Keratinocyte (primary cell): ENCODE measurements around the gene SFXN4. TPM values are rescaled to one million over a fixed set of nuclear protein-coding genes. Genes with fewer than 3 reads are reported as not detected.

Source experiments
- DNase-seq: peaks from one replicate; pipeline ENCODE4 v3.0.0-alpha.2; 2011; ENCODE audit warnings: low read depth, missing footprints, low spot score
- FAIRE-seq: peaks from 2 replicates; lab custom pipeline; 2011; peaks lifted over from hg19 to GRCh38; lab: Jason Lieb, UNC
- H2AFZ ChIP-seq: 2 replicates; pipeline ENCODE4 v1.6.0; 2012; ENCODE audit warnings: low read length, control low read depth, inconsistent platforms; ENCODE audit not compliant: control insufficient read depth
- H3K27ac ChIP-seq: 2 replicates; pipeline ENCODE4 v1.5.1; 2011; ENCODE audit warnings: low read length; ENCODE audit not compliant: control insufficient read depth, insufficient read depth
- H3K27me3 ChIP-seq: 3 replicates; pipeline ENCODE4 v1.6.0; 2011; ENCODE audit warnings: low read length; ENCODE audit not compliant: control insufficient read depth, insufficient read depth; ENCODE audit errors: extremely low read depth
- H3K36me3 ChIP-seq, 2 experiments: 2 replicates in 1 of 2; 3 replicates in 1 of 2; pipeline ENCODE4 v1.5.1; 2011; ENCODE audit warnings: low read length in 2 of 2, mild to moderate bottlenecking in 1 of 2; ENCODE audit not compliant: control insufficient read depth in 2 of 2, insufficient read depth in 2 of 2; ENCODE audit errors: extremely low read depth in 1 of 2
- H3K4me1 ChIP-seq: 3 replicates; pipeline ENCODE4 v1.5.1; 2011; ENCODE audit warnings: low read length; ENCODE audit not compliant: control insufficient read depth, insufficient read depth; ENCODE audit errors: extremely low read depth
- H3K4me2 ChIP-seq: 3 replicates; pipeline ENCODE4 v1.6.0; 2011; ENCODE audit warnings: low read depth, low read length; ENCODE audit not compliant: control insufficient read depth, insufficient read depth; ENCODE audit errors: extremely low read depth
- H3K4me3 ChIP-seq, 3 experiments: fragments of 200-600 bp in 1 of 3; sonication (generic) in 1 of 3; 2 replicates in 2 of 3; 3 replicates in 1 of 3; pipeline ENCODE4 v1.5.1; 2011 to 2016; ENCODE audit warnings: low read length in 3 of 3, mild to moderate bottlenecking in 3 of 3, control low read depth in 2 of 3, inconsistent platforms in 1 of 3, low read depth in 1 of 3, mixed read lengths in 1 of 3, mixed run types in 1 of 3, moderate library complexity in 1 of 3; ENCODE audit not compliant: control insufficient read depth in 2 of 3, insufficient read depth in 2 of 3; ENCODE audit errors: extremely low read depth in 1 of 3
- H3K79me2 ChIP-seq: 2 replicates; pipeline ENCODE4 v1.6.0; 2012; ENCODE audit warnings: low read length; ENCODE audit not compliant: control insufficient read depth, insufficient read depth
- H3K9ac ChIP-seq: 3 replicates; pipeline ENCODE4 v1.6.0; 2011; ENCODE audit warnings: low read length; ENCODE audit not compliant: control insufficient read depth, insufficient read depth; ENCODE audit errors: extremely low read depth
- H3K9me1 ChIP-seq: 3 replicates; pipeline ENCODE4 v1.6.0; 2011; ENCODE audit warnings: low read length; ENCODE audit not compliant: control insufficient read depth, insufficient read depth; ENCODE audit errors: extremely low read depth
- H3K9me3 ChIP-seq: 2 replicates; pipeline ENCODE4 v1.5.1; 2012; ENCODE audit warnings: low read depth, low read length; ENCODE audit not compliant: control insufficient read depth
- H4K20me1 ChIP-seq: 3 replicates; pipeline ENCODE4 v1.6.0; 2011; ENCODE audit warnings: low read length; ENCODE audit not compliant: control insufficient read depth, insufficient read depth; ENCODE audit errors: extremely low read depth
- EZH2 ChIP-seq: IDR thresholded peaks from one replicate; pipeline ENCODE4 v1.6.1; 2012; ENCODE audit warnings: inconsistent platforms, mild to moderate bottlenecking, low read length, moderate library complexity
- dilution Hi-C: fragments of 300-500 bp; cut with MboI; formaldehyde crosslinking; loops from one replicate; pipeline ENCODE4 v1.7.0; 2020; ENCODE audit warnings: low sequenced_read_pairs; ENCODE audit not compliant: extremely low pct_ligation_motif_present
- polyA plus RNA-seq, 5 experiments: library from polyadenylated mRNA; depleted of rRNA in 3 of 5; stranded (reverse) in 3 of 5; stranded (forward) in 1 of 5; unstranded in 1 of 5; fragments of >200 nt; gene quantifications; 1 replicate in 1 of 5; 2 replicates in 3 of 5; 3 replicates in 1 of 5; pipeline versions ENCODE4 v1.2.1 to v1.2.3, GENCODE V29; 2011 to 2012; ENCODE audit warnings: missing spikeins in 2 of 5, low read depth in 1 of 5, low replicate concordance in 1 of 5
- small RNA-seq, 3 experiments: library from RNA; depleted of rRNA; stranded (forward); fragments of <200 nt; gene quantifications; one replicate each; pipeline ENCODE3, GENCODE V24; 2012; ENCODE audit warnings: low read depth in 3 of 3, low replicate concordance in 1 of 3; ENCODE audit not compliant: insufficient read length in 3 of 3
- TF ChIP-seq, protein P1 (sequence below), 3 experiments: IDR thresholded peaks in 1 of 3; conservative IDR thresholded peaks in 1 of 3; optimal IDR thresholded peaks in 1 of 3; 2 replicates in 2 of 3; 3 replicates in 1 of 3; pipeline versions ENCODE3 to v1.5.1; 2011; ENCODE audit warnings: low read length in 3 of 3, mild to moderate bottlenecking in 3 of 3, moderate library complexity in 2 of 3, control low read depth in 1 of 3, inconsistent platforms in 1 of 3; ENCODE audit not compliant: insufficient read depth in 2 of 3; ENCODE audit errors: extremely low read depth in 1 of 3

SFXN4 gene
- polyA plus RNA-seq, 1 donor (not counting 4 experiments of a cell fraction or from before 2014, with no cell fraction given): 27.6 TPM

DNA sequence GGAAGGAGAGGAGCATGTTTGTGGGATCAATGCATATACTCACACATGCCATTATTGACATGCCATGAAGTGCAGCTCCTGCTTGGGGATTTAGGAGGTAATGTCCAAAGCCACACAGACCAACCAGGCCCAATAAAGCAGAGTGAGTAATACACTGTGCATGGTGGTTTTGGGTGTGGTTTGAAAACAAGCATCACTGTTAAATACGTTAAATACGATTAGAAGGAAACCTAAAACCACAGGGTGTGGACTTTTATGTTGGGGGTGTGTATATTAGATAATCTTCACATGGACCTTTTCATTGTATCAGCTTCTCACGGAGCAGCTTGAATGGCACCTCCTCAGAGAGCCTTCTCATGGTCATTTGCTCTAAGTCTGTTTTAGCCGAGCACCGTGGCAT lies 74.5 kb downstream of the SFXN4 start:
- Histone ChIP-seq H3K4me1 (peaks cover 19% of the 10 kb centered on the region), H3K4me3 (no peak overlapping the region), H3K27me3 (no peaks in the 10 kb centered on the region), H3K9me3 (no peaks in the 10 kb centered on the region), H2AFZ (no peak overlapping the region), H4K20me1 (no peaks in the 10 kb centered on the region), H3K27ac (peak overlapping the region; percentile 49), H3K9ac (no peak overlapping the region), H3K36me3 (no peaks in the 10 kb centered on the region), H3K4me2 (peak overlapping the region; percentile 69), H3K9me1 (no peaks in the 10 kb centered on the region), H3K79me2 (no peaks in the 10 kb centered on the region)
- TF ChIP-seq EZH2: no peak
- TF ChIP-seq, protein P1, sequence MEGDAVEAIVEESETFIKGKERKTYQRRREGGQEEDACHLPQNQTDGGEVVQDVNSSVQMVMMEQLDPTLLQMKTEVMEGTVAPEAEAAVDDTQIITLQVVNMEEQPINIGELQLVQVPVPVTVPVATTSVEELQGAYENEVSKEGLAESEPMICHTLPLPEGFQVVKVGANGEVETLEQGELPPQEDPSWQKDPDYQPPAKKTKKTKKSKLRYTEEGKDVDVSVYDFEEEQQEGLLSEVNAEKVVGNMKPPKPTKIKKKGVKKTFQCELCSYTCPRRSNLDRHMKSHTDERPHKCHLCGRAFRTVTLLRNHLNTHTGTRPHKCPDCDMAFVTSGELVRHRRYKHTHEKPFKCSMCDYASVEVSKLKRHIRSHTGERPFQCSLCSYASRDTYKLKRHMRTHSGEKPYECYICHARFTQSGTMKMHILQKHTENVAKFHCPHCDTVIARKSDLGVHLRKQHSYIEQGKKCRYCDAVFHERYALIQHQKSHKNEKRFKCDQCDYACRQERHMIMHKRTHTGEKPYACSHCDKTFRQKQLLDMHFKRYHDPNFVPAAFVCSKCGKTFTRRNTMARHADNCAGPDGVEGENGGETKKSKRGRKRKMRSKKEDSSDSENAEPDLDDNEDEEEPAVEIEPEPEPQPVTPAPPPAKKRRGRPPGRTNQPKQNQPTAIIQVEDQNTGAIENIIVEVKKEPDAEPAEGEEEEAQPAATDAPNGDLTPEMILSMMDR (optimal IDR thresholded peaks at IDR 0.05 in 1 of 3, IDR thresholded peaks at IDR 0.05 in 1 of 3, conservative IDR thresholded peaks at IDR 0.05 in 1 of 3; ENCODE audit: extremely low read depth in 1 of 3, insufficient read depth in 2 of 3, low read length in 3 of 3): no peak
- FAIRE-seq: peak; percentile 92
- no peak for DNase-seq
- dilution Hi-C loops: no loop called here

Small RNAs within 50 kb of the gene (small RNA-seq; reads per million reads assigned to genes)
- 0 reads per million in 3 experiments for gene AL355598.1
- 0 reads per million in 3 experiments for gene RN7SL749P

Other genes with a start within 250 kb of the SFXN4 start
- gene NANOS1, start 136.0 kb downstream of the SFXN4 start, polyA plus RNA-seq: 1.4 to 3.2 TPM (median 2.1 TPM) in 3 replicates
- gene EIF3A, start 84.9 kb downstream of the SFXN4 start, polyA plus RNA-seq: 42.9 to 84.4 TPM (median 52.4 TPM) in 3 replicates
- gene DENND10, start 61.6 kb downstream of the SFXN4 start, polyA plus RNA-seq: 74.0 to 80.4 TPM (median 76.5 TPM) in 3 replicates
- gene PRDX3, start 13.1 kb upstream of the SFXN4 start, polyA plus RNA-seq: 251 to 304 TPM (median 266 TPM) in 3 replicates
- gene GRK5, start 41.9 kb upstream of the SFXN4 start, polyA plus RNA-seq: 3.6 to 12.2 TPM (median 7.6 TPM) in 3 replicates